Measurements from ENCODE around the gene ZBTB37.
"Not testable (repeated sequence)": the region's sequence is repeated elsewhere in the genome, so short reads cannot be mapped to it uniquely, and the experiment has no call there.

ZBTB37 gene

DNA sequence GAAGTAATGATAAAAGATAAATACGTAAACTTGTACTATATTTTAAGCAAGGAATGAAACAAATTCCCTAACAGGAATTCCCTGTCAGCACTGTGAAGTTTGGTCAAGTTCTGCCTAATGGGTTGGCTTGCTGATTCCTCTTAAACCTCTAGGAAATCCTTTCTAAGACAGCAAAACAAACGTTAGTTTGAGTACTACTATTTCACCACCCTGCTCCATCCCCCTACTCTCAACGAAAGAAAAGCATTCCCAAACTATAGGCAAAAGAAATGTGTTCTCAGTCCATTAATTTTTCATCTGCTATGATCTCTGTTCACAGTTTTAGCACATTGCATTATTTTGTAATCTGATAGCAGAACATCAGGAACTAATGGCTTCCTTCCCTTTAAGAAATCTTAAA is 32.8 kb downstream of the ZBTB37 start:
- in situ Hi-C loops (cut with MboI; ENCODE audit: low sequenced_read_pairs) = no loop called here

DNA sequence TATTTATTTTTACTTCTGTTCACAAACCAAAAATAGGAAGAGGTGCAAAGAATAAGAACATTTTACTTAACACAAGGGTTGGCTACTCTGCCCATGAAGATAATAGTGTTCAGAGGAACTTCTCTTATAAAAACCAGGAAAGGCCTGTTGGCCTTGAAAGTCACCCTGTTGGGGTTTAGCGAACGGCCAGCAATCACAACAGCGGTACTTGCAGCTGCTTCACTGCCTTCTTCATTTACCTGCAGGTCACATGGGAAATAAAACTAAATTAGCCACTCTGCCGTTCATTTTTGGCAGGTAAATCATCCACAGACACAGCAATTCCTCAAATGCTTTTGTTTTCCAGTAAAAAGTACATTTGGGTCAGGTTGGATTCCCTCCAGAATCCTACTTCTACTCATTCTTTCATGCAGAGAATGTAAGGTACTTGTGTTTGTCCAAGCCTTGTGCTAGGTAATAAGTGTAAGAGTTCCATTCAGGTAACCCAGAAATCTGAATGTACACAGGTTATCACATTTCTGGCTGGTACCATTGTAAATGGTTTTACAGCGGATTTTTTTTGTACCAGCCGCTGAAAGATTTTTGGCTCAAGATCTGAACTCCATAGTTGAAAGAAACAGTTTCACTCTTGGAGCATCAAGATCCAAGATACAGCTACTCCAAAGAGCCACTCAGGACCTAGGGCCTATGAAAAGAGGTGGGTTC is 35.8 kb downstream of the ZBTB37 start:
- in situ Hi-C loops (cut with MboI; ENCODE audit: low sequenced_read_pairs) = no loop called here

DNA sequence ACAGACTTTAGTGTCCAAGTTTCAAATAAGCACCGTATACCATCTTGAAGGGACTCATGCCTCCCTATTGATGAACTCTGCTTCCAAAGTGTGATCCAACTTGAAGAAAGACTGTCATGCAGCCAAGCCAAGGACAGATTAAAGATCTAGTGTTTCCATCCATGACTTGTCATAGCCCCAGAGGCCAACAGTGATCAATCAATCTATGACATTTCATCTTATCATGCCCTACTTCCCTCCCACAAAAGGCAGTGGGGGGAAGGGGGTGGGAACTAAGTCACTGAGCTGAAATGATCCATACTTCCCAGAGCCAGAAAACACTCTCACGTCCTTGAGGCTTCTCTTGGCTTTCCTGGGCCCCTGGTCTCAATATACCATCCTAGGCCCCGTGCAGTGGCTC is 44.9 kb downstream of the ZBTB37 start:
- in situ Hi-C loops (cut with MboI; ENCODE audit: low sequenced_read_pairs) = no loop called here

DNA sequence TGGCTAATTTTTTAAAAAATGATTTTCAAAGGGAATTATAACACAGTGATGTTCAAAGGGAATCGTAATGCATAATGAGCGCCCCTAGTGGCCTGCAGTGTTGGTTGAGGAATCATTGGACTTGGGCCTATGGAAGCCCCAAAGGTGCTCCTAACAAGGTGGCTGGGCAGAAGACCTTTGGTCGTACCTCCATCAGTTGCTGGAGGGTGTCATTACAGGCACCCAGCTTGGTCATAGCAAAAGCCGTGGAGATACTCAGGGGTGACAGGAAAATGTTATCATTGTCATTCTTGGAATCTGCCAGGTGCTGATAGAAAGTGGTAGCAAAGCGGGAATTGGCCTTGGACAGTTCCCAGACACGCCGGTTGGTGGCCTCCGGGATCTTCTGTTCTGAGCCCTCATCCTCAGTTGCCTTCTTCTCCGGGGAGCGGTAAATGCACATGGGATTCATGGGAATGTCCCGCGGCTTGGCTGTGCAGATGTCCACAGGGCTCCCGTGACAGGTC is 46.2 kb downstream of the ZBTB37 start:
- in situ Hi-C loops (cut with MboI; ENCODE audit: low sequenced_read_pairs) = no loop called here

DNA sequence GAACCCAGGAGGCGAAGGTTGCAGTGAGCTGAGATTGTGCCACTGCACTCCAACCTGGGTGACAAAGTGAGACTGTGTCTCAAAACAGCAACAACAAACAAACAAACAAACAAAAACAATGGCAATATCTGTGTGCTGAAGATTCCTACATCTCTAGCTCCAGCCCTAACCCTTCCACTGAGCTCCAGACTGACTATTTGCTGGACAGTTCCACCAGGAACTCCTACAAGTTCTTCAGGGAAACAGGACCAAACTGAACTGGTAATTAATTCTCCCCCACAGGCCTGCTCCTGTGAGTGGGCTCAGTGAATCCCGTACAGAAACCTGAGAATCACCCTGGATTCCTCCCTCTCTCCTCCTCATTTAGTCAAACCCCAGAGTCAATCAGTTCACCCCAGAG is 47.4 kb downstream of the ZBTB37 start:
- in situ Hi-C loops (cut with MboI; ENCODE audit: low sequenced_read_pairs) = no loop called here

DNA sequence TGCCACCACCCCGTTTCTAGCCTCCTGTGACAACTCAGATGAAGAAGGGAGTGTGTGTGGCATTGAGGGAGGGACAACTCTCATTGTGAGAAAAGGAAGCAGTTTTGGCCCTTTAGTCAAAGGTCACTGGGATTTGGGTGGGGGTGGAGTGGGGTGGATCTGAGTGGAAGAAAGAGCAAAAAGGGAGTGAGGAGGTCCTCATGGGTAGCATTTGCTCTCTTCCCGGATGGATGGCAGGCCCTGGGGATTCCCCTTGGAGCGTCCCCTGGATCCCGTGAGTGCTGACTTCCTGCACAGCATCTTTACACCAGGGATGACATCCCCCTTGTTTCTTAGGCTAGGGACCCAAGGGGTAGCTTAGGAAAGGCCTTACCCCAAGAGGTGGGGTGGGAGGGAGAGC is 48.5 kb downstream of the ZBTB37 start:
- in situ Hi-C loops (cut with MboI; ENCODE audit: low sequenced_read_pairs) = no loop called here

DNA sequence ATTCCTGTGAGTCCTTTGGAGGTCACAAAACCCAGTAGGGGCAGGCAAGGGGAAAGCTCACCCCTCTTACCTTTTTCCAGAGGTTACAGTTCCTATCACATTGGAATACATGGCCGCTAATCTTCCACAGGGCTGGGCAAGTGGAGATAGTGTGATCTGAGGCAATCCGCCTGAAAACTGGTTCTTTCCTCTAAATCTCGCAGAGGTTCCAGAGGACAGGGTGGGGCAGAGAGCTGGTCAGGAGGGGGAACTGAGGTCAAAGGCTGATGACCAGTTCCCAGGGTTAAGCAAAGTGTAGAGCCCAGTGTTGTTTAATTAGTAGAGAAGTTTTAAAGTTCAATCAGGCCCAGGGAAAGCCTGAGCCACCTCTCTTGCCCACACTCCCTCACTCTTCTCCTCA is 49.0 kb downstream of the ZBTB37 start, which contains the start of gene SERPINC1:
TSS of gene SERPINC1 (minus strand) at position 179 of the 400 bp plus-strand sequence. CDS start at position 111, 68 bp downstream.
- in situ Hi-C loops (cut with MboI; ENCODE audit: low sequenced_read_pairs) = no loop called here

DNA sequence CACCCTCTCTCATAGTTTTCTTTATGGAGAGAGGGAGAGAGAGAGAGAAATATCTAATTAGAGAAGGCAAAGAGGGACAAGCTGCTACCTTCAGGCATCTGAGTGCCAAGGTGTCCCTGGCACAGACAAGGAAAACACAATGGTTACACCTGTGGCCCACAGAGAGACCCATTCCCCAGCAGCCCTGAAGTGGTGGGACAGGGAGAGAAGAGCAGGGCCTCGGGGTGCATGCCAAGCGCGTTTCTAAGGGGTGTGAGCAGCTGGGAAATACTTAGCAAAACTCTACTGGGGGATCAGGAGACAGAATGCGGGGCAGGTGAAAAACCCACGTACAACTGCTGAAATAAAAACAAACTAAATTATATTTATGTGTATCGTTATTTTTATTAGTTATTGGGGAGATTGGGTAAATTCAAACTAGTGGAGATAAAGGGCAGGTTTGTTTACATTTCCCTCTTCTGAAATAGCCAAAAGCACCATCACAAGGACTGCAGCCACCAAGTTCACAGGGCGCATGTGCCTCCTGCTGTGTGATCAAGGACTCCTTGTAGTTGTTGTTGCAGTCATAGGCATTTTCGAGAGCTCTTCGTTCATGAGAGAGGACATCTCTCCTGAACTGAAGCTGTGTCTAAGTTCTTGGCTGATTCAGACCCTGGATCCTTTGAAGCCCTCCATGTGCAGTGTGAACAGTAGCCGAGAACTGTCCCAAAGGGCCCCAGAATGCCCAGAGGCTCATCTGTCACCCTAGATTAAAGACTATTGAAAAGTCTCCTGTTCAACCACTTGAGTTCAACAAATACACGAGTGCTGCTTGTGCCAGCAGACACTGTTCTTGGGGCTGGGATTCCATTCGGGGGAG is 49.7 kb downstream of the ZBTB37 start:
- in situ Hi-C loops (cut with MboI; ENCODE audit: low sequenced_read_pairs) = no loop called here

DNA sequence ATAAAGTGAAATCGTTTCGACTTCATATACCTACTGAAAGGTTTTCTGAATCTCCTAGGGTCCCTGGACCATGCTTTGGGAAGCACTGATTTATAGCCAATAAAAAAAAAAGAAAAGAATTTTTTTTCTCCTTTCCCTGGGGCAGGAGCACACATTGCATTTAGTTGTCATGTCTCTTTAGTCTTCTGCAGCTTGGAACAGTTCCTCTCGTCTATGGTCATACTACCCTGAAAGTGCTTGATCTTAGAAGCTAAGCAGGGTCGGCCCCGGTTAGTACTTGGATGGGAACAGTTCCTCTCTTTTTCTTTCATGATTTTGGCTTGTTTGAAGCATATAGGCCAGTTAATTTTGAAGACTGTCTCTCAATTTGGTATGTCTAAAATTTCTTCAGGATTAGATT is 52.7 kb downstream of the ZBTB37 start:
- in situ Hi-C loops (cut with MboI; ENCODE audit: low sequenced_read_pairs) = no loop called here

DNA sequence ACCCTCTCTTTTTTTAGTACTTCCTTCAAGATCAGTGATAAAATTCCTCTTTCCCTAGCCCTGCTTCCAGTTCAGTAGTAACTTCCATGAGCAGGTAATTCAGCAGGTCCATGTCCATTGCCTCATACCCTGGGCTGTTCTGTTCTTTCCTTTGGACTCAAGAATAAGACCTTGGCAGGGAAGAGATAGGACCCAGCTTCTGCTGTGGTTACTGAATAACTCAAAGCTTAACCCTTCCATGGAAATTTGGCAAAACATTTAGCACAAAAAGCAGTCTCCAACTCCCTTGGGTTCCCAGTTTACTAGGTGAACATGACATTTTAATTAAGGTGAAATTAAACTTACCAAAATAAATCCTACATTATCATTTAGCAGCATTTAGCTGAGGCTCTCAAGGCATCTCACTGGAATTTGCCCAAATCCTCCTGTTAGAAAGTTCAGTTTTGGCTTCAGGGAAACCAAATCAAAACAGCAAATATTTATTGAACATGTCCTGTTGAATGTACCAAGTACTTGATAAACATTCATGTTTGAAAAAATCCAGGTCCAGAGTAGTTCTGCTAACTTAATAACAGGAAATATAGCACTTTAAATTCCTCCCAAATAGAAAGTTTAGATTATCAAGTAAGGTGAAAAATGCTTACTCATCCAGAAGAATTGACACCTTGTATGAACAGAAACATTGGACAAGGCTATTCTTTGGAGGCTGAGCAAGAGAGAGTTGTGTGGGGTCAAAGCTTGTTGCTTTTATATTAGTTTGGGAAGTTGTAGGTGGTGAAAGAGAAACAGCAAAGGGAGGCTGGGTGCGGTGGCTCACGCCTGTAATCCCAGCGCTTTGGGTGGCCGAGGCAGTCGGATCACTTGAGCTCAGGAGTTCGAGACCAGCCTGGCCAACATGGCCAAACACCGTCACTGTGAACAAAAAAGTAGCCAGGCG is 57.4 kb downstream of the ZBTB37 start:
- in situ Hi-C loops (cut with MboI; ENCODE audit: low sequenced_read_pairs) = no loop called here

DNA sequence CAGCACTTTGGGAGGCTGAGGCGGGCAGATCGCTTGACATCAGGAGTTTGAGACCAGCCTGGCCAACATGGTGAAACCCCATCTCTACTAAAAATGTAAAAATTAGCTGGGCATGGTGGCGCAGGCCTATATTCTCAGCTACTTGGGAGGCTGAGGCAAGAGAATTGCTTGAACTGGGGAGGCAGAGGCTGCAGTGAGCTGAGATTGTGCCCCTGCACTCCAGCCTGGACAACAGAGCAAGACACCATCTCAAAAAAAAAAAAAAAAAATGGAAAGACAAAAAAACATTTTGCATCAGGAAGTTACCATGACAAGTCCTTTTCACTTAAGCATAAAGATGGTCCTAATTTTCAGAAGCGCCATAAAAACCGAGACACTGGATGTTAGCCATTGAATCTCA is 62.4 kb downstream of the ZBTB37 start:
- in situ Hi-C loops (cut with MboI; ENCODE audit: low sequenced_read_pairs) = not testable (repeated sequence)

DNA sequence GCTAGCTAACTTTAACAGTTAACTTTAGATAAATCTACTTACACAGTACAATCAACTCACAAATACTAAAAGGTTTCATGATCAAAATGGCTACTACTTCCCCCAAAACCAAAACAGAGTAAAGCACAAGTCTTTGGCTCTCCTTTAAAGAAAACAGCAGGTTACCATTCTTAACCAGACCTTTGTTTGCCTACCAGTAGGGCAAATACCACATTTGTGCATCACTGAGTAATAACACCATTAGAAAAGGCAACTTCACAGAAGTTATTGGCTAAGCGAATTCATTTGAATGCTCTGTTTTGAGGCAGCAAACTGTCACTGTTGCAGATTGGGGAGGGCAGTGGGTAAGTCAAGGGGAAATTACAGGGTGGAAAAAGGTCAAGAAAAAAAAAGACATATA is 66.3 kb downstream of the ZBTB37 start:
- in situ Hi-C loops (cut with MboI; ENCODE audit: low sequenced_read_pairs) = no loop called here

DNA sequence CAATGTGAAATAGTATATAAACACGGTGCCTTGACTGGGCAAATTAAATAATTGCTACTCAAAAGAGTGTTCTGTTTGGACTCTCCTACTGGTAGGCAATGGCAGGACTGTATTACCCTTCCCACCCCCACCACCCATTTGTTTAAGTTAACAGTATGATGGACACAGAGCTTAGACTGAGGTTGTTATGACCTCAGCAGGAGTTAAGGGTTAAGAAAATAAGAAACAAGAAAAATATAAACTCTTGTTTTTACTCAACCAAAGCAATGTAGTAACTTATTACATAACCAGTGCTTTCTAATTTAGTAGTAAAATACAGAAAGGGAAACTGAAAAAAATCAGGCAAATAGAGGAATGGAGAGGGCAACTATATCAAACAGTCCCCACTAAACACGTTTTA is 68.9 kb downstream of the ZBTB37 start:
- in situ Hi-C loops (cut with MboI; ENCODE audit: low sequenced_read_pairs) = no loop called here

DNA sequence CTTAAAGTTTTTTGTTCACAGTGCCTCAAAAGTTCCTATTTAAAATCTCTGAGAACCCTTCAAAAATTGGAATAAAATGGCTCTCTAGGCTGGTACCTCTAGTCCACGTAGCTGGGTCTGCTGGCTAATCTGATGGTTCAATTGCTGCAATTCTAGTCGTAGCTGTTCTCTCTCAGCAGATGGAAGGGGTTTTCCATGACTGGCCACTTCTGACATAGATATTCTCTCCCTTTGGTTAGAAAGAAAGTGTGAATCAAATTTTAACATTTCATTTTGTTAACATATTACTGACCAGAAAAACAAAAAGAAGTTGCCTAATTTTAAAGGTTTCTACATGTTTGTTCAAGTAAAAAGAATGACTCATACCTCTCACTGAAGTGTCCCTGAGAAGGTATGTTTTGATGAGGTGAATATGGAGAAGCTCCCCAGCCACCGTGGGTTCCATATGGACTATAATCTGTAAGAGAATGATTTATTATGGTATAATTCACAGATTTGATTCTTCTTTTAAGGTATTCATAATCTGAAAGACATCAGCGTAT is 78.3 kb downstream of the ZBTB37 start:
- in situ Hi-C loops (cut with MboI; ENCODE audit: low sequenced_read_pairs) = no loop called here

DNA sequence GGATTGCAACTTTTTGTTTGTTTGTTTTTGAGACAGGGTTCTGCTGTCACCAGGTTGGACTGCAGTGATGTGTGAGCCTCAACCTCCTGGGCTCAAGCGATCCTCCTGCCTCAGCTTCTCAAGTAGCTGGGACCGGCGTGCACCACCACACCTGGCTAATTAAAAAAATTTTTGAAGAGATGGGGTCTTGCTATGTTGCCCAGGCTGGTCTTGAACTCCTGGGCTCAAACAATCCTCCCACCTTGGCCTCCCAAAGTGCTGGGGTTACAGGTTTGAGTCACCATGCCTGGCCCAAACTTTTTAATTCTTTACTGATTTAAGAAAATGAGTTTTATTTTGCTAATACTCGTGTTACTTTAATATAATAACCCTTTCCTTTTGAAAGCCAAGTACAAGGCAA is 80.4 kb downstream of the ZBTB37 start:
- in situ Hi-C loops (cut with MboI; ENCODE audit: low sequenced_read_pairs) = no loop called here
